ENCODE results near the gene HGS. TPM values are rescaled to one million over a fixed set of nuclear protein-coding genes. Genes with fewer than 3 reads are reported as not detected.

Gene HGS
- total RNA-seq, 1 experiment from 2014 or later = 119 TPM

- H3K27me3 ChIP-seq (ENCODE audit: control insufficient read depth, insufficient read depth, low read length) = no peaks in the 10 kb centered on the region
- no peak overlapping the region for H3K4me3 ChIP-seq (ENCODE audit: insufficient read depth, low read depth, low read length)
- no peak for DNase-seq
- H3K36me3 ChIP-seq (replicated peaks; ENCODE audit: control insufficient read depth, insufficient read depth, low read length) = no peaks in the 10 kb centered on the region
Observed at GRCh38 chr17:81741594-81742452, 58.0 kb downstream of the HGS start.

Other genes starting within 250 kb of the HGS start
- gene ACTG1, start 171.2 kb upstream of the HGS start, total RNA-seq (2014; rRNA removed; shearing (Covaris generic)) = 5,543 and 5,789 TPM in 2 replicates
- 0.33 TPM in 1 of 2 replicates, not detected in the other for gene FSCN2, start 155.6 kb upstream of the HGS start, total RNA-seq (2014; rRNA removed; shearing (Covaris generic))
- gene FAAP100, start 131.7 kb upstream of the HGS start, total RNA-seq (2014; rRNA removed; shearing (Covaris generic)) = 40.4 and 46.6 TPM in 2 replicates
- gene NPLOC4, start 46.9 kb upstream of the HGS start, total RNA-seq (2014; rRNA removed; shearing (Covaris generic)) = 64.5 and 77.1 TPM in 2 replicates
- gene TSPAN10, start 46.8 kb upstream of the HGS start, total RNA-seq (2014; rRNA removed; shearing (Covaris generic)) = 0.48 and 0.76 TPM in 2 replicates
- 19.0 and 22.7 TPM in 2 replicates for gene PDE6G, start 27.5 kb upstream of the HGS start, total RNA-seq (2014; rRNA removed; shearing (Covaris generic))
- gene OXLD1, start 17.4 kb upstream of the HGS start, total RNA-seq (2014; rRNA removed; shearing (Covaris generic)) = 100 and 115 TPM in 2 replicates
- gene CCDC137, start 17.3 kb upstream of the HGS start, total RNA-seq (2014; rRNA removed; shearing (Covaris generic)) = 40.7 and 49.7 TPM in 2 replicates
- 47.4 and 74.6 TPM in 2 replicates for gene ARL16, start 214 bp upstream of the HGS start, total RNA-seq (2014; rRNA removed; shearing (Covaris generic))
- gene MRPL12, start 19.4 kb downstream of the HGS start, total RNA-seq (2014; rRNA removed; shearing (Covaris generic)) = 32.3 and 35.9 TPM in 2 replicates
- gene SLC25A10, start 28.3 kb downstream of the HGS start, total RNA-seq (2014; rRNA removed; shearing (Covaris generic)) = 50.6 and 56.7 TPM in 2 replicates
- 0.07 and 0.11 TPM in 2 replicates for gene GCGR, start 120.1 kb downstream of the HGS start, total RNA-seq (2014; rRNA removed; shearing (Covaris generic))
- 180 and 204 TPM in 2 replicates for gene MCRIP1, start 149.3 kb downstream of the HGS start, total RNA-seq (2014; rRNA removed; shearing (Covaris generic))
- not detected in 2 replicates for gene PPP1R27, start 151.0 kb downstream of the HGS start, total RNA-seq (2014; rRNA removed; shearing (Covaris generic))
- 421 and 528 TPM in 2 replicates for gene P4HB, start 176.5 kb downstream of the HGS start, total RNA-seq (2014; rRNA removed; shearing (Covaris generic))
- gene ARHGDIA, start 187.3 kb downstream of the HGS start, total RNA-seq (2014; rRNA removed; shearing (Covaris generic)) = 127 and 158 TPM in 2 replicates
- 195 and 271 TPM in 2 replicates for gene ALYREF, start 207.6 kb downstream of the HGS start, total RNA-seq (2014; rRNA removed; shearing (Covaris generic))
- gene ANAPC11, start 207.7 kb downstream of the HGS start, total RNA-seq (2014; rRNA removed; shearing (Covaris generic)) = 269 and 274 TPM in 2 replicates
- 0.85 and 0.94 TPM in 2 replicates for gene NPB, start 218.2 kb downstream of the HGS start, total RNA-seq (2014; rRNA removed; shearing (Covaris generic))
- 21.0 and 37.0 TPM in 2 replicates for gene PCYT2, start 227.4 kb downstream of the HGS start, total RNA-seq (2014; rRNA removed; shearing (Covaris generic))
- 19.0 and 21.4 TPM in 2 replicates for gene SIRT7, start 234.2 kb downstream of the HGS start, total RNA-seq (2014; rRNA removed; shearing (Covaris generic))
- 27.0 and 31.7 TPM in 2 replicates for gene MAFG, start 243.7 kb downstream of the HGS start, total RNA-seq (2014; rRNA removed; shearing (Covaris generic))